GM23338 (cell line): ENCODE measurements around the gene GAB1.

Experiments
- CREB1 ChIP-seq: fragments of 250-450 bp; sonication (Bioruptor Pico); IDR thresholded peaks from 2 replicates; pipeline ENCODE4 v1.5.0; 2020; ENCODE audit warnings: low read depth, mild to moderate bottlenecking, moderate library complexity
- EZH2 ChIP-seq: fragments of 200-600 bp; sonication (generic); IDR thresholded peaks from one replicate; pipeline ENCODE4 v1.8.0; 2017; ENCODE audit warnings: antibody characterized with exemption, mild to moderate bottlenecking, low read depth; ENCODE audit not compliant: unreplicated experiment
- EZH2phosphoT487 ChIP-seq: fragments of 200-600 bp; sonication (generic); IDR thresholded peaks from one replicate; pipeline ENCODE4 v1.8.1; 2018; ENCODE audit warnings: antibody characterized with exemption; ENCODE audit not compliant: unreplicated experiment
- JUNB ChIP-seq: IDR thresholded peaks from one replicate; pipeline ENCODE4 v1.6.1; 2016; ENCODE audit warnings: antibody characterized with exemption; ENCODE audit not compliant: unreplicated experiment
- POLR2AphosphoS5 ChIP-seq: IDR thresholded peaks from 2 replicates; pipeline ENCODE4 v1.6.1; 2016; ENCODE audit warnings: antibody characterized with exemption, low read depth
- REST ChIP-seq: IDR thresholded peaks from one replicate; pipeline ENCODE4 v1.6.1; 2018; ENCODE audit warnings: antibody characterized with exemption; ENCODE audit not compliant: unreplicated experiment
- ZNF114 ChIP-seq: fragments of 250-450 bp; sonication (Bioruptor Pico); IDR thresholded peaks from 2 replicates; pipeline ENCODE4 v1.5.0; 2020; ENCODE audit warnings: mild to moderate bottlenecking, moderate library complexity
- TF ChIP-seq, protein P1 (sequence below), 2 experiments: fragments of 200-600 bp in 1 of 2; sonication (generic) in 1 of 2; conservative IDR thresholded peaks; 2 replicates each; pipeline versions ENCODE4 v1.5.1 to v1.6.1; 2016 to 2017; ENCODE audit warnings: antibody characterized with exemption in 2 of 2, low read depth in 2 of 2, mild to moderate bottlenecking in 2 of 2, moderate library complexity in 1 of 2

- TF ChIP-seq, protein P1, sequence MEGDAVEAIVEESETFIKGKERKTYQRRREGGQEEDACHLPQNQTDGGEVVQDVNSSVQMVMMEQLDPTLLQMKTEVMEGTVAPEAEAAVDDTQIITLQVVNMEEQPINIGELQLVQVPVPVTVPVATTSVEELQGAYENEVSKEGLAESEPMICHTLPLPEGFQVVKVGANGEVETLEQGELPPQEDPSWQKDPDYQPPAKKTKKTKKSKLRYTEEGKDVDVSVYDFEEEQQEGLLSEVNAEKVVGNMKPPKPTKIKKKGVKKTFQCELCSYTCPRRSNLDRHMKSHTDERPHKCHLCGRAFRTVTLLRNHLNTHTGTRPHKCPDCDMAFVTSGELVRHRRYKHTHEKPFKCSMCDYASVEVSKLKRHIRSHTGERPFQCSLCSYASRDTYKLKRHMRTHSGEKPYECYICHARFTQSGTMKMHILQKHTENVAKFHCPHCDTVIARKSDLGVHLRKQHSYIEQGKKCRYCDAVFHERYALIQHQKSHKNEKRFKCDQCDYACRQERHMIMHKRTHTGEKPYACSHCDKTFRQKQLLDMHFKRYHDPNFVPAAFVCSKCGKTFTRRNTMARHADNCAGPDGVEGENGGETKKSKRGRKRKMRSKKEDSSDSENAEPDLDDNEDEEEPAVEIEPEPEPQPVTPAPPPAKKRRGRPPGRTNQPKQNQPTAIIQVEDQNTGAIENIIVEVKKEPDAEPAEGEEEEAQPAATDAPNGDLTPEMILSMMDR (conservative IDR thresholded peaks at IDR 0.05; ENCODE audit: low read depth in 2 of 2): no peak
- no peak for TF ChIP-seq EZH2
- TF ChIP-seq CREB1: no peak
- TF ChIP-seq POLR2AphosphoS5: no peak
- no peak for TF ChIP-seq REST
- no peak for TF ChIP-seq ZNF114 (CRISPR knock-in tag)
- TF ChIP-seq JUNB: no peak
- no peak for TF ChIP-seq EZH2phosphoT487
These were observed 60.7 kb downstream of the GAB1 start for GRCh38 chr4:143397335-143397734.
